SK-N-SH (cell line): ENCODE results near the gene MMAB. TPM values are rescaled to one million over a fixed set of nuclear protein-coding genes. Genes with fewer than 3 reads are reported as not detected.

Experiments
- CTCF ChIA-PET: fragments of 300-600, 350-600 bp; formaldehyde crosslinking; extraction: SDS; loops from one replicate; lab custom pipeline; 2021; lab: Yijun Ruan, JAX
- POLR2A ChIA-PET: fragments of 350-600 bp; sonication (Branson Sonifier 250); formaldehyde crosslinking; extraction: SDS; loops from one replicate; lab custom pipeline; 2020; ENCODE audit warnings: antibody characterized with exemption, inconsistent platforms; lab: Yijun Ruan, JAX
- DNase-seq: peaks from one replicate; pipeline ENCODE4 v3.0.0; 2012
- H2AFZ ChIP-seq: fragments of 200-600 bp; sonication (generic); 2 replicates; pipeline ENCODE4 v1.8.1; 2016; ENCODE audit warnings: antibody characterized with exemption, mild to moderate bottlenecking, low read depth
- H3F3A ChIP-seq: fragments of 200-600 bp; sonication (generic); replicated peaks from 2 replicates; pipeline ENCODE3; 2016; ENCODE audit warnings: antibody characterized with exemption, mild to moderate bottlenecking; ENCODE audit not compliant: insufficient read depth
- H3K27ac ChIP-seq, 2 experiments: fragments of 200-500 bp in 1 of 2; fragments of 200-600 bp in 1 of 2; sonication (Bioruptor generic) in 1 of 2; sonication (generic), shearing (Covaris generic) in 1 of 2; 2 replicates each; pipeline versions ENCODE4 v1.5.1 to v1.6.1; 2014 to 2016; ENCODE audit warnings: low read depth in 2 of 2, inconsistent platforms in 1 of 2, low read length in 1 of 2, mild to moderate bottlenecking in 1 of 2, mixed read lengths in 1 of 2
- H3K27me3 ChIP-seq: fragments of 200-600 bp; sonication (generic), shearing (Covaris generic); 2 replicates; pipeline ENCODE4 v1.6.1; 2016; ENCODE audit warnings: mixed run types; ENCODE audit not compliant: insufficient read depth
- H3K36me3 ChIP-seq, 2 experiments: fragments of 200-500 bp in 1 of 2; fragments of 200-600 bp in 1 of 2; sonication (Bioruptor generic) in 1 of 2; sonication (generic) in 1 of 2; replicated peaks in 1 of 2; 2 replicates each; pipeline versions ENCODE3 to v1.5.1; 2014 to 2016; ENCODE audit warnings: low read length in 1 of 2, mild to moderate bottlenecking in 1 of 2; ENCODE audit not compliant: insufficient read depth in 2 of 2, control insufficient read depth in 1 of 2
- H3K4me1 ChIP-seq, 2 experiments: fragments of 200-500 bp in 1 of 2; fragments of 200-600 bp in 1 of 2; sonication (Bioruptor generic) in 1 of 2; sonication (generic), shearing (Covaris generic) in 1 of 2; 2 replicates each; pipeline versions ENCODE4 v1.5.1 to v1.6.1; 2014 to 2016; ENCODE audit warnings: low read depth in 1 of 2, low read length in 1 of 2, mixed run types in 1 of 2; ENCODE audit not compliant: insufficient read depth in 2 of 2, control insufficient read depth in 1 of 2
- H3K4me2 ChIP-seq: fragments of 200-600 bp; sonication (generic), shearing (Covaris generic); 2 replicates; pipeline ENCODE4 v1.6.1; 2017; ENCODE audit warnings: mixed run types
- H3K4me3 ChIP-seq, 2 experiments: fragments of 200-500 bp in 1 of 2; fragments of 200-600 bp in 1 of 2; sonication (Bioruptor generic) in 1 of 2; sonication (generic), shearing (Covaris generic) in 1 of 2; 2 replicates each; pipeline versions ENCODE4 v1.5.1 to v1.8.1; 2014 to 2016; ENCODE audit warnings: low read depth in 2 of 2, inconsistent platforms in 1 of 2, low read length in 1 of 2, mild to moderate bottlenecking in 1 of 2, mixed read lengths in 1 of 2, moderate library complexity in 1 of 2
- H3K79me2 ChIP-seq: fragments of 200-600 bp; sonication (generic); 2 replicates; pipeline ENCODE4 v1.8.1; 2017; ENCODE audit warnings: mild to moderate bottlenecking; ENCODE audit not compliant: insufficient read depth
- H3K9ac ChIP-seq: fragments of 200-600 bp; sonication (generic); 2 replicates; pipeline ENCODE4 v1.6.1; 2017; ENCODE audit warnings: mixed run types
- H3K9me2 ChIP-seq: fragments of 200-600 bp; sonication (generic); 2 replicates; pipeline ENCODE4 v1.6.1; 2017; ENCODE audit warnings: mixed run types
- H3K9me3 ChIP-seq: fragments of 200-600 bp; sonication (generic); 2 replicates; pipeline ENCODE4 v1.6.1; 2017; ENCODE audit warnings: mixed run types, mild to moderate bottlenecking, moderate library complexity
- H4K20me1 ChIP-seq: fragments of 200-600 bp; sonication (generic); 2 replicates; pipeline ENCODE4 v1.6.1; 2017; ENCODE audit warnings: mild to moderate bottlenecking, mixed run types; ENCODE audit not compliant: insufficient read depth
- FOSL2 ChIP-seq: IDR thresholded peaks from 2 replicates; pipeline ENCODE4 v1.4.0; 2012; ENCODE audit warnings: low read depth, mild to moderate bottlenecking, moderate library complexity, borderline replicate concordance
- FOXM1 ChIP-seq: IDR thresholded peaks from 2 replicates; pipeline ENCODE4 v1.4.0; 2012; ENCODE audit warnings: low read depth, mild to moderate bottlenecking
- JUND ChIP-seq: IDR thresholded peaks from 2 replicates; pipeline ENCODE4 v1.4.0; 2012
- MEF2A ChIP-seq: IDR thresholded peaks from 2 replicates; pipeline ENCODE4 v1.4.0; 2012; ENCODE audit warnings: low read depth, borderline replicate concordance
- NFIC ChIP-seq: IDR thresholded peaks from 2 replicates; pipeline ENCODE4 v1.4.0; 2012; ENCODE audit warnings: borderline replicate concordance
- RAD21 ChIP-seq: IDR thresholded peaks from 2 replicates; pipeline ENCODE4 v1.6.1; 2012; ENCODE audit warnings: mild to moderate bottlenecking, low read length
- RCOR1 ChIP-seq: fragments of 150-350 bp; IDR thresholded peaks from 2 replicates; pipeline ENCODE4 v1.6.1; 2017; ENCODE audit warnings: antibody characterized with exemption, low read length
- RFX5 ChIP-seq: IDR thresholded peaks from 2 replicates; pipeline ENCODE4 v1.6.1; 2012; ENCODE audit warnings: mild to moderate bottlenecking, improper control_type of control experiment, low read length
- SMC3 ChIP-seq: IDR thresholded peaks from 2 replicates; pipeline ENCODE4 v1.6.1; 2012; ENCODE audit warnings: low read depth, low read length, improper control_type of control experiment
- TEAD4 ChIP-seq: IDR thresholded peaks from 2 replicates; pipeline ENCODE4 v1.4.0; 2012; ENCODE audit warnings: mild to moderate bottlenecking, borderline replicate concordance; ENCODE audit not compliant: insufficient read depth
- whole genome bisulfite sequencing: methylation state at CpG from one replicate; pipeline ENCODE4 v1.1.6; 2017; ENCODE audit warnings: low lambda C conversion rate; 5-methylcytosine and 5-hydroxymethylcytosine counted together
- polyA plus RNA-seq, 3 experiments: library from polyadenylated mRNA; depleted of rRNA; stranded (reverse); fragments of >200 nt; gene quantifications; 2 replicates each; pipeline ENCODE4 v1.2.3, GENCODE V29; 2012
- TF ChIP-seq, protein P1 (sequence below): IDR thresholded peaks from 2 replicates; pipeline ENCODE4 v1.4.0; 2012; ENCODE audit warnings: low read depth, borderline replicate concordance
- TF ChIP-seq, protein P2 (sequence below): fragments of 150-350 bp; IDR thresholded peaks from 2 replicates; pipeline ENCODE4 v1.6.1; 2017; ENCODE audit warnings: antibody characterized with exemption, low read length, low read depth, borderline replicate concordance
- TF ChIP-seq, protein P3 (sequence below): IDR thresholded peaks from 2 replicates; pipeline ENCODE4; 2012
- TF ChIP-seq, protein P4 (sequence below): fragments of 150-350 bp; IDR thresholded peaks from 2 replicates; pipeline ENCODE4 v1.6.1; 2016; ENCODE audit warnings: mild to moderate bottlenecking, low read depth, low read length
- TF ChIP-seq, protein P5 (sequence below): fragments of 200-600 bp; sonication (generic); IDR thresholded peaks from 2 replicates; pipeline ENCODE4 v1.6.1; 2017; ENCODE audit warnings: antibody characterized with exemption, mild to moderate bottlenecking, moderate library complexity

The MMAB gene
- polyA plus RNA-seq, 1 of the 3 experiments (the other 2 are of a cell fraction): 15.9 TPM

DNA sequence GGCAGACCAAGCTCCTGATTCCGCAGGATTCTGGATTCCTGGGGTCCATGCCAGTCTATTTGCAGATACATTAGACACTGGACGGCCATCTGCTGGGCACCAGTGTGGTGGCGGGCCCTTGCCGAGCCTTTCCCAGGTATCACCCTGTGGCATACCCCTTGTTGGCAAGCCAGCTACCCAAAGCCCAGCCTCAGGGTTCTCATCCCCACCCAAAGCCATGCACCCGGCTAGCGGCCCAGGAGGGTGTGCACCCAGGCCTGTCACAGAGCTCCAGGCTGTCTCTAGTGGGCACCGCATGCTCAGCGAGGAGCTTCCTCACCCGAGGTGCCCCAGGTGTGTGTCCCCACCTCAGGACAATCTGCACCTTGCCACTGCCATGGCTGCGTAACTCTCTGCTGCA is 13.7 kb downstream of the MMAB start (continued):
- TF ChIP-seq, protein P1, sequence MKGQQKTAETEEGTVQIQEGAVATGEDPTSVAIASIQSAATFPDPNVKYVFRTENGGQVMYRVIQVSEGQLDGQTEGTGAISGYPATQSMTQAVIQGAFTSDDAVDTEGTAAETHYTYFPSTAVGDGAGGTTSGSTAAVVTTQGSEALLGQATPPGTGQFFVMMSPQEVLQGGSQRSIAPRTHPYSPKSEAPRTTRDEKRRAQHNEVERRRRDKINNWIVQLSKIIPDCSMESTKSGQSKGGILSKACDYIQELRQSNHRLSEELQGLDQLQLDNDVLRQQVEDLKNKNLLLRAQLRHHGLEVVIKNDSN: no peak
- TF ChIP-seq TEAD4: no peak
- no peak for TF ChIP-seq RFX5
- TF ChIP-seq, protein P2, sequence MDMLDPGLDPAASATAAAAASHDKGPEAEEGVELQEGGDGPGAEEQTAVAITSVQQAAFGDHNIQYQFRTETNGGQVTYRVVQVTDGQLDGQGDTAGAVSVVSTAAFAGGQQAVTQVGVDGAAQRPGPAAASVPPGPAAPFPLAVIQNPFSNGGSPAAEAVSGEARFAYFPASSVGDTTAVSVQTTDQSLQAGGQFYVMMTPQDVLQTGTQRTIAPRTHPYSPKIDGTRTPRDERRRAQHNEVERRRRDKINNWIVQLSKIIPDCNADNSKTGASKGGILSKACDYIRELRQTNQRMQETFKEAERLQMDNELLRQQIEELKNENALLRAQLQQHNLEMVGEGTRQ: no peak
- no peak for TF ChIP-seq FOXM1
- TF ChIP-seq MEF2A: no peak
- TF ChIP-seq, protein P3, sequence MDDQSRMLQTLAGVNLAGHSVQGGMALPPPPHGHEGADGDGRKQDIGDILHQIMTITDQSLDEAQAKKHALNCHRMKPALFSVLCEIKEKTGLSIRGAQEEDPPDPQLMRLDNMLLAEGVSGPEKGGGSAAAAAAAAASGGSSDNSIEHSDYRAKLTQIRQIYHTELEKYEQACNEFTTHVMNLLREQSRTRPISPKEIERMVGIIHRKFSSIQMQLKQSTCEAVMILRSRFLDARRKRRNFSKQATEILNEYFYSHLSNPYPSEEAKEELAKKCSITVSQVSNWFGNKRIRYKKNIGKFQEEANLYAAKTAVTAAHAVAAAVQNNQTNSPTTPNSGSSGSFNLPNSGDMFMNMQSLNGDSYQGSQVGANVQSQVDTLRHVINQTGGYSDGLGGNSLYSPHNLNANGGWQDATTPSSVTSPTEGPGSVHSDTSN: no peak
- TF ChIP-seq, all 33 proteins: peak for 0

DNA sequence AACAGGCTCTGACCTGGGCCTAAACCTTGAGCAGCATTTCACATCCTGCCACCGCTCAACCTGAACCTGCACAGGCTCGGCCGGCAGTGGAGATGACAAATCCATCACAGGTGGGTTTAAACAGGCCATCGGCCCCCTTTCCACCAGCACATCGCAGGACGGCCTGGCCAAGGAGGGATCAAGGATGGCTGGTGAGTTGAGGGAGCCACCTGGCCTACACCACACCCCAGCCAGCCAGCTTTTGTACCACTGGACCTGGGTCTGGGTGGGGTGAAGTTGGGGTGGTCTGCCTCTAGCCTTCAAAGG is 14.2 kb downstream of the MMAB start:
- Histone ChIP-seq H4K20me1 (no peaks in the 10 kb centered on the region), H3K9me3 (no peaks in the 10 kb centered on the region), H3K9ac (no peak overlapping the region), H3K27ac (no peak overlapping the region), H2AFZ (no peak overlapping the region), H3K27me3 (no peaks in the 10 kb centered on the region), H3K4me3 (no peak overlapping the region), H3K9me2 (no peaks in the 10 kb centered on the region), H3K4me1 (peaks cover 0 to 22% of the 10 kb centered on the region in 2 experiments; a peak in 1 of 4 replicates), H3K36me3 (peaks cover 0 to 3% of the 10 kb centered on the region in 2 experiments), H3K79me2 (no peaks in the 10 kb centered on the region), H3K4me2 (no peak overlapping the region), H3F3A (no peaks in the 10 kb centered on the region)
- CTCF ChIA-PET: interaction anchor here (0.9 kb wide), 1 partner anchor 40 kb away, joined by 3 read pairs; no protein-coding TSS in a partner anchor
- TF ChIP-seq, protein P4, sequence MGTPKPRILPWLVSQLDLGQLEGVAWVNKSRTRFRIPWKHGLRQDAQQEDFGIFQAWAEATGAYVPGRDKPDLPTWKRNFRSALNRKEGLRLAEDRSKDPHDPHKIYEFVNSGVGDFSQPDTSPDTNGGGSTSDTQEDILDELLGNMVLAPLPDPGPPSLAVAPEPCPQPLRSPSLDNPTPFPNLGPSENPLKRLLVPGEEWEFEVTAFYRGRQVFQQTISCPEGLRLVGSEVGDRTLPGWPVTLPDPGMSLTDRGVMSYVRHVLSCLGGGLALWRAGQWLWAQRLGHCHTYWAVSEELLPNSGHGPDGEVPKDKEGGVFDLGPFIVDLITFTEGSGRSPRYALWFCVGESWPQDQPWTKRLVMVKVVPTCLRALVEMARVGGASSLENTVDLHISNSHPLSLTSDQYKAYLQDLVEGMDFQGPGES: no peak
- TF ChIP-seq SMC3: no peak
- TF ChIP-seq, protein P1: no peak
- TF ChIP-seq RAD21: no peak
- TF ChIP-seq, protein P3: no peak
- no peak for TF ChIP-seq FOXM1
- TF ChIP-seq, protein P5, sequence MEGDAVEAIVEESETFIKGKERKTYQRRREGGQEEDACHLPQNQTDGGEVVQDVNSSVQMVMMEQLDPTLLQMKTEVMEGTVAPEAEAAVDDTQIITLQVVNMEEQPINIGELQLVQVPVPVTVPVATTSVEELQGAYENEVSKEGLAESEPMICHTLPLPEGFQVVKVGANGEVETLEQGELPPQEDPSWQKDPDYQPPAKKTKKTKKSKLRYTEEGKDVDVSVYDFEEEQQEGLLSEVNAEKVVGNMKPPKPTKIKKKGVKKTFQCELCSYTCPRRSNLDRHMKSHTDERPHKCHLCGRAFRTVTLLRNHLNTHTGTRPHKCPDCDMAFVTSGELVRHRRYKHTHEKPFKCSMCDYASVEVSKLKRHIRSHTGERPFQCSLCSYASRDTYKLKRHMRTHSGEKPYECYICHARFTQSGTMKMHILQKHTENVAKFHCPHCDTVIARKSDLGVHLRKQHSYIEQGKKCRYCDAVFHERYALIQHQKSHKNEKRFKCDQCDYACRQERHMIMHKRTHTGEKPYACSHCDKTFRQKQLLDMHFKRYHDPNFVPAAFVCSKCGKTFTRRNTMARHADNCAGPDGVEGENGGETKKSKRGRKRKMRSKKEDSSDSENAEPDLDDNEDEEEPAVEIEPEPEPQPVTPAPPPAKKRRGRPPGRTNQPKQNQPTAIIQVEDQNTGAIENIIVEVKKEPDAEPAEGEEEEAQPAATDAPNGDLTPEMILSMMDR: no peak
- TF ChIP-seq JUND: no peak
- TF ChIP-seq RCOR1: no peak
- TF ChIP-seq NFIC: no peak
- TF ChIP-seq FOSL2: no peak
- TF ChIP-seq, protein P2: no peak
- POLR2A ChIA-PET: no interaction called here
- WGBS: no CpG with 5 or more reads among the region's 6 CpGs
- no peak for DNase-seq
